Smooth muscle cell (in vitro differentiated cells): Measurements from ENCODE around the gene DCXR. TPM values are rescaled to one million over a fixed set of nuclear protein-coding genes. Genes with fewer than 3 reads are reported as not detected.

ENCODE experiments used
- DNase-seq: peaks from one replicate; lab custom pipeline; 2025; ENCODE audit not compliant: unreplicated experiment; lab: John Stamatoyannopoulos, UW
- H2AFZ ChIP-seq: fragments of 200-600 bp; sonication (generic); 2 replicates; pipeline ENCODE4 v1.6.0; 2016; ENCODE audit warnings: antibody characterized with exemption, low read depth, mild to moderate bottlenecking
- H3F3A ChIP-seq: fragments of 200-600 bp; sonication (generic); 2 replicates; pipeline ENCODE4 v1.6.0; 2017; ENCODE audit warnings: antibody characterized with exemption, low read depth
- H3K27ac ChIP-seq: fragments of 200-600 bp; sonication (generic); 2 replicates; pipeline ENCODE4 v1.5.1; 2016; ENCODE audit warnings: low read depth, mild to moderate bottlenecking
- H3K27me3 ChIP-seq: fragments of 200-600 bp; sonication (generic); 2 replicates; pipeline ENCODE4 v1.6.1; 2016; ENCODE audit warnings: low read depth, mild to moderate bottlenecking
- H3K36me3 ChIP-seq: fragments of 200-600 bp; sonication (generic); 2 replicates; pipeline ENCODE4 v1.5.1; 2016; ENCODE audit warnings: low read depth
- H3K4me1 ChIP-seq: fragments of 200-600 bp; sonication (generic); 2 replicates; pipeline ENCODE4 v1.5.1; 2016; ENCODE audit warnings: low read depth
- H3K4me2 ChIP-seq: fragments of 200-600 bp; sonication (generic); 2 replicates; pipeline ENCODE4 v1.6.0; 2016; ENCODE audit warnings: mild to moderate bottlenecking
- H3K4me3 ChIP-seq: fragments of 200-600 bp; sonication (generic); 2 replicates; pipeline ENCODE4 v1.5.1; 2016; ENCODE audit warnings: mild to moderate bottlenecking
- H3K79me2 ChIP-seq: fragments of 200-600 bp; sonication (generic); 2 replicates; pipeline ENCODE4 v1.6.0; 2016; ENCODE audit warnings: low read depth, mild to moderate bottlenecking
- H3K9ac ChIP-seq: fragments of 200-600 bp; sonication (generic); 2 replicates; pipeline ENCODE4 v1.6.0; 2016; ENCODE audit warnings: low read depth
- H3K9me3 ChIP-seq: fragments of 200-600 bp; sonication (generic); replicated peaks from 2 replicates; pipeline ENCODE4 v1.5.1; 2016; ENCODE audit warnings: low read depth
- H4K20me1 ChIP-seq: fragments of 200-600 bp; sonication (generic); 2 replicates; pipeline ENCODE4 v1.6.0; 2016; ENCODE audit warnings: low read depth
- WGBS: methylation state at CpG from one replicate; pipeline ENCODE4 v1.1.7; 2016; ENCODE audit warnings: low lambda C conversion rate; 5-methylcytosine and 5-hydroxymethylcytosine counted together
- polyA plus RNA-seq: library from polyadenylated mRNA; unstranded; fragments of >200 nt; fragmentation: Nextera tagmentation; extraction: Ambion mirVana; gene quantifications from 2 replicates; pipeline ENCODE4 v1.2.1, GENCODE V29; 2016
- total RNA-seq: library from RNA; depleted of rRNA; stranded (reverse); fragments of >200 nt; gene quantifications from 2 replicates; pipeline ENCODE4 v1.2.3, GENCODE V29; 2014
- TF ChIP-seq, protein P1 (sequence below): fragments of 200-600 bp; sonication (generic); IDR thresholded peaks from 2 replicates; pipeline ENCODE4 v1.5.1; 2017; ENCODE audit warnings: borderline replicate concordance, mild to moderate bottlenecking, antibody characterized with exemption; ENCODE audit not compliant: insufficient read depth, poor library complexity, severe bottlenecking

Gene DCXR
- total and polyA plus RNA-seq, 2 experiments from 2014 or later, result 34.9 to 89.4 TPM

DNA sequence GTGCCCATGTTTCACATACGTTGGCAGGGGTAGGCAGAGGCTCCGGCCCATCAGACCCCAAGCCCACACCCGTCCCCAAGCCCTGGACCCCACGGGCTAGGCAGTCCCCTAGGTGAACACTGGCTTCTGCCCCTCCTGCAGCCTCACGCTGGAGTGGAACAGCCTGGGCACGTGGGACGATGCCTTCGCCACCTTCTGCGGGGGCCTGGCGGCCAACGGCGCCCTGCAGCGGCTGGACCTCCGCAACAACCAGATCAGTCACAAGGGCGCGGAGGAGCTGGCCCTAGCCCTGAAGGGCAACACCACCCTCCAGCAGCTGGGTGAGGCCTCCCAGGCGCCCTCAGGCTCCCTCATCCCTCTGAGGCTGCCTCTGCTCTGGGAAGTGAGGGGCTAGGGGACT, 12.6 kb downstream of the DCXR start:
- H3K4me2 ChIP-seq, result no peak overlapping the region
- WGBS, result 97% methylated on average over 17 of the region's 17 CpGs
- peaks cover 3% of the 10 kb centered on the region for H3K79me2 ChIP-seq
- H3F3A ChIP-seq, result no peaks in the 10 kb centered on the region
- no peaks in the 10 kb centered on the region for H3K27me3 ChIP-seq
- TF ChIP-seq, protein P1, sequence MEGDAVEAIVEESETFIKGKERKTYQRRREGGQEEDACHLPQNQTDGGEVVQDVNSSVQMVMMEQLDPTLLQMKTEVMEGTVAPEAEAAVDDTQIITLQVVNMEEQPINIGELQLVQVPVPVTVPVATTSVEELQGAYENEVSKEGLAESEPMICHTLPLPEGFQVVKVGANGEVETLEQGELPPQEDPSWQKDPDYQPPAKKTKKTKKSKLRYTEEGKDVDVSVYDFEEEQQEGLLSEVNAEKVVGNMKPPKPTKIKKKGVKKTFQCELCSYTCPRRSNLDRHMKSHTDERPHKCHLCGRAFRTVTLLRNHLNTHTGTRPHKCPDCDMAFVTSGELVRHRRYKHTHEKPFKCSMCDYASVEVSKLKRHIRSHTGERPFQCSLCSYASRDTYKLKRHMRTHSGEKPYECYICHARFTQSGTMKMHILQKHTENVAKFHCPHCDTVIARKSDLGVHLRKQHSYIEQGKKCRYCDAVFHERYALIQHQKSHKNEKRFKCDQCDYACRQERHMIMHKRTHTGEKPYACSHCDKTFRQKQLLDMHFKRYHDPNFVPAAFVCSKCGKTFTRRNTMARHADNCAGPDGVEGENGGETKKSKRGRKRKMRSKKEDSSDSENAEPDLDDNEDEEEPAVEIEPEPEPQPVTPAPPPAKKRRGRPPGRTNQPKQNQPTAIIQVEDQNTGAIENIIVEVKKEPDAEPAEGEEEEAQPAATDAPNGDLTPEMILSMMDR, result no peak
- peaks cover 15% of the 10 kb centered on the region for H3K4me1 ChIP-seq
- H3K36me3 ChIP-seq, result no peaks in the 10 kb centered on the region
- H2AFZ ChIP-seq, result no peak overlapping the region
- DNase-seq, result no peak
- H3K27ac ChIP-seq, result no peak overlapping the region
- H4K20me1 ChIP-seq, result peaks cover 23% of the 10 kb centered on the region
- H3K4me3 ChIP-seq, result no peak overlapping the region
- H3K9ac ChIP-seq, result no peak overlapping the region
- H3K9me3 ChIP-seq, result no peaks in the 10 kb centered on the region

DNA sequence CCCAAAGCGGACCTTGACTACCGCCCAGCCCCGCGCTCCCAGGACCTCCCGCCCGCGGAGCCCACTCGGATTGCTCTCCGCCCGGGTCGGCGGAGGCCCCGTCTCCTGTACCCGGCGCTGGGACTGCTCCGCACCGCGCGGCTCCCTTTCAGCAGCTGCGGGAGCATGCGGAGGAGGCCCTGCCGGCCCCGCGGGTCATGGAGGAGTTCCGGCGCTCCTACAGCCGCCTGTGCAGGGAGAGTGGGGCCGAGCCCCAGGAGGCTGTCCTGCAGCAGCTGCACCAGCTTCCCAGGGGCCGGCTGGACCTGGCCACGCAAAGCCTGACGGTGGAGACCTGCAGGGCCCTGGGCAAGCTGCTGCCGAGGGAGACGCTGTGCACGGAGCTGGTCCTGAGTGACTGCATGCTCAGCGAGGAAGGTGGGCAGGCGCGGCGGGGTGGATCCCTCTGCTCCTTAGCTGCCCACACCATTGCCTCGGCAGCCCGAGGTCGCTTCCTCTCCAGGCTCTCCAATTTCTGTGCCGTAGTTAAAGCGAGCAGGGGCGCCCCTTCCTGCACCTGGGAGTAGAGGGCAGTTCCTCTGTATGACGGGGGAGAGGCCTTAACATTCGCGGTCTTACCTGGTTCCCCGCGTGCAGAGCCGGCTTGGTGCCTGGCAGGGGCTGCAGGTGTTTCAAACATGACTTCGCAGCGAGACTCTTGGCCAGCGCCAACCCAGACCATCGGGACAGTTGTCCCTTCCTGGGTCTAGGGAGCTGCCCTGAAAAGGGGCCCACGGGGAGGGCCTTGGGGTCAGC, 13.9 kb downstream of the DCXR start:
- H3K27me3 ChIP-seq, result no peaks in the 10 kb centered on the region
- WGBS, result 12% methylated on average over 51 of the region's 55 CpGs
- H4K20me1 ChIP-seq, result peaks cover 27% of the 10 kb centered on the region
- H3K27ac ChIP-seq, result no peak overlapping the region
- H3K4me1 ChIP-seq, result peaks cover 15% of the 10 kb centered on the region
- peak overlapping the region; percentile 35 for H3K9ac ChIP-seq
- peaks cover 3% of the 10 kb centered on the region for H3K79me2 ChIP-seq
- no peaks in the 10 kb centered on the region for H3K36me3 ChIP-seq
- peak overlapping the region; percentile 35 for H2AFZ ChIP-seq
- peak overlapping the region; percentile 86 for H3K4me3 ChIP-seq
- peak overlapping the region; percentile 97 for H3K4me2 ChIP-seq
- TF ChIP-seq, protein P1, result no peak
- no peaks in the 10 kb centered on the region for H3F3A ChIP-seq
- no peaks in the 10 kb centered on the region for H3K9me3 ChIP-seq
- no peak for DNase-seq

GRCh38 chr17:82022981-82023446, 14.5 kb downstream of the DCXR start, which contains the start of gene LRRC45:
TSS of gene LRRC45 (plus strand) at chr17:82023305. CDS start at chr17:82023644, 339 bp downstream.
- Histone ChIP-seq H3K27ac (no peak within 1 kb of the TSS), H3K9me3 (no peaks in the 10 kb centered on the region), H3K4me1 (peaks cover 15% of the 10 kb centered on the region), H3K4me2 (peak within 1 kb of the TSS; percentile 98), H3K27me3 (no peaks in the 10 kb centered on the region), H3K9ac (peak within 1 kb of the TSS; percentile 77), H3K4me3 (peak within 1 kb of the TSS; percentile 87), H4K20me1 (peaks cover 27% of the 10 kb centered on the region), H3K36me3 (no peaks in the 10 kb centered on the region), H3F3A (no peaks in the 10 kb centered on the region), H2AFZ (peak within 1 kb of the TSS; percentile 35), H3K79me2 (peaks cover 3% of the 10 kb centered on the region)
- peak; percentile 99 for DNase-seq
- WGBS, result 1% methylated on average over 31 of the region's 42 CpGs
- TF ChIP-seq, protein P1, result no peak
